Measurements from ENCODE around the gene C19orf12.

DNA sequence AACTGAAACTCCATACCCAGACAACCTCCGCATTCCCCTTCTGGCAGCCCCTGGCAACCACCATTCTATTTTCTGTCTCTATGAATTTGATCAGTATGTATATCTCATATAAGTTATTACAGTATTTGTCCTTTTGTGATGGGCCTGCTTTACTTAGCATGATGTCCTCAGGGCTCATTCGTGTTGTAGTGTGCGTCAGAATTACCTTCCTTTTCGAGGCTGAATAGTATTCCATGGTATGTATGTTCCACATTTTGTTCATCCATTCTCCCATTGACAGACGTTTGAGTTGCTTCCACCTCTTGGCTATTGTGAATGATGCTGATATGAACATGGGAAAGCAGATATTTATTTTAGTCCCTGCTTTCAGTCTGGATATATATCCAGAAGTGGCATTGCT is 44.8 kb downstream of the C19orf12 start:
- no peak for TF ChIP-seq CTCF (IDR thresholded peaks at IDR 0.05; ENCODE audit: low read length)
- TF ChIP-seq EZH2 (IDR thresholded peaks at IDR 0.05; ENCODE audit: borderline replicate concordance, low read length), result no peak

All from OCI-LY1 (cell line).